Measurements from ENCODE around the gene GID8. TPM values are rescaled to one million over a fixed set of nuclear protein-coding genes. Genes with fewer than 3 reads are reported as not detected.
"Not testable (repeated sequence)": the region's sequence is repeated elsewhere in the genome, so short reads cannot be mapped to it uniquely, and the experiment has no call there.

Gene GID8
- total RNA-seq, 2 donors from 2014 or later, result 30.7 to 37.7 TPM

DNA sequence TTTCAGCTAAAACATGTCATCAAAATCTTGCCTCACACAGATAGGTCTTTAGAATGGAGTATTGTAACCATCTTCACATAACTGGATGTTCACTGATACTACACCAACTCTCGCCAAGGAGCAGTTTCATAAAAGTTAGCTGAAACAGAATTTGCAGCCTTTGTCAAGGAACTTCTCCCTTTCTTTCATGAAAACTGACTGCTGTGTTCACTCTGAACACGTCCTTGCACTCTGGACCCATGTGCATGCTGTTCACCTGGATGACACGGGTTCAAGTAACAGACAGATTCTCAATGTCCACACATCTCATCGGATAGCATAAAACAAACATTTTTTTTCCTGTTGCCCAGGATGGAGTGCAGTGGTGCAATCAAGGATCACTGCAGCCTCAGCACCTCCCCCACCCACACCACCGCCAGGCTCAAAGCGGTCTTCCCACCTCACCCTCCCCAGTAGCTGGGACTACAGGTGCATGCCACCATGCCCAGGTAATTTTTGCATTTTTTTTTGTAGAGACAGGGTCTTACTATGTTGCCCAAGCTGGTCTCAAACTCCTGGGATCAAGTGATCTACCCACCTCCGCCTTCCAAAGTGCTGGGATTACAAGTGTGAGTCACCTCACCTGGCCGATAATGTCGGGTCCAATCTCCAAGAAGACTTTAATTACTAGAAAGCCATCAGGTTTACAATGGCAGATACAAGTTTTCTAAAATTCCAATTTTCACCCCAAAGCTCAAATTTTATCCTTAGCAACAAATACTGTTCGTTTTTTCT is 21.1 kb upstream of the GID8 start:
- ATAC-seq (peak; percentile 18), DNase-seq (no peak)
- intact Hi-C loops (cut with DNase I, micrococcal nuclease), result no loop called here

DNA sequence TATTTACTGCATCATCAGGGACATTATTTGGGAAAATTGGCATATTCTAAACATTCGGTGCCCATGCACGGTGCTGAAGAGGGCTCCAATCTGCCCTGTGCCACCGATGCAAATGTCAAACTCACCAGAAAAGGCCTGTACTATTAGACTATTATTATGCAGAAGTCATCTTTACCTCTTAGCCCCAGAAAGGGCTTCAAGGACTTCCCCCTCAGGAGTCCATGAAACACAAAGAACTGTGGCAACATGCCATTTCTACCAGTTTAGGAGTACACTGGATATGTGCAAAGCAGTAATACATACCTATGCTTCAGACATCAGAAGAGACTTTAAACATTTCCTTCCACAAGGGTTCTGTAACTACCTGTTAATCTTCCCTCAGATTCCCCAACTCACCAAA is 20.2 kb upstream of the GID8 start:
- ATAC-seq, result no peak
- DNase-seq, result no peak
- intact Hi-C loops (cut with DNase I, micrococcal nuclease), result no loop called here

DNA sequence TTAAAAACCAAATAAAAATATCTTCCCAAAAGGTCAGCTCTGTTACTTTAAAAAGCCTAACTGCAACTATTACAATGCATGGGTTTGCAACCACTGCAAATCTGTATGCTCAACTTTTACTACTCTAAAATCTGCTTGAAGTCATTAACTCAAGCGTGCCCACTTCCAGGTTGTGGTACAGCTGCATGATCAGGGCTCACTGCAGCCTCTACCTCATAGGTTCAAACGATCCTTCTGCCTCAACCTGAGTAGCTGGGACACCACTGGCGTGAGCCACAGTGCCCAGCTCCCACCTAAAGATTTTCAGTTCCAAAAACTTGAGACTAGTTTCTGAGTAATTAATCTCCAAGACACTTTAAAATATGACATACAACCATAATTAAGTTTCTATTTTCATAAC is 19.8 kb upstream of the GID8 start:
- ATAC-seq (no peak), DNase-seq (peak in 1 of 2 donors; percentile 8)
- intact Hi-C loops (cut with DNase I, micrococcal nuclease), result no loop called here

DNA sequence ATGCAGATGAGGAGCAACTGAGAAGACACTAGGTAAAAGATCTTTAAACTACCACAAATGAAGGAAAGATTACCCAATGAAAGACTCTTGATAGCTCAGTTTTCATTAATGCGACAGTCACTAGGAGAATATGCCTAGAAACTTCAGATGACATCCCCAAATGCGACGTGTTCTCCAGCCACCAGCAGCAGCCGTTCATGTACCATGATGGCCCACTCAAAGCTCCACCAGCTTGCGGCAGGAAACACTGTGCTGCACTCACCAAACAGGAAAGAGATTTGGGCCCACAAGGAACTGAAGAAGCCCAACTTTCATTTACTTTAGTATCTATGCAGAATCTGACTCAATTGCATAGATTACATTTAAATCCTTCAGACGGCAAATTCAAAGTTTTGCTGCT is 19.1 kb upstream of the GID8 start:
- intact Hi-C loops (cut with DNase I, micrococcal nuclease), result no loop called here
- ATAC-seq (no peak), DNase-seq (peak in 1 of 2 donors; percentile 14)

DNA sequence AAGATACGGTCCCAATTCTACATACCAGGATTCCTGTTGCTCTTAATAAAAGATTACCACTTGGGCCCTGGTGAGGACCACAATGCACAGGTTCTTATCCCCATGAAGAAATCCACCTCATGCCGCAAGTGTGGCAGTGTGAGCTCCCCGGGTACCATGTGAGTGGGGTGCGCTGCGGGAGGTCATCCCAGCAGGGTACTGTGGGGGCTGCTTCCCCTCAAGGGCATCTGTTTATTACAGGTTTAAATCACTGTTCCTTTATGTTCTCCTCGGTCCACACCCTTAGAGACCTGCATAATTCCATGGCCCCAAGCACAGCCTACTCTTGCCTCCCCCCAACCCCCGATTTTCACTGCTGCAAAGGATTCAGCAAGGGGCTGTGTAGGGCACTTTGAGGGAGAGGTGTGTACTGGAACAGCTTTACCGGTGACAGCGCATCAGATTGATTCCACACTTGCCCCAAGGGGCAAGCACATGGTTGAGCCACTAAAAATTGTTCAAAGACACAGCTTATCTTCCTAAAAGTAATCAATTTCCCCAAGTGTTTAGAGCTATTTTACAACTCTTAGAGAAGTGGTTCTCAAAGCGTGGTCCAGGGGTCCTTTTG is 17.8 kb upstream of the GID8 start:
- ATAC-seq (no peak), DNase-seq (peak in 1 of 2 donors; percentile 13)
- intact Hi-C loops (cut with DNase I, micrococcal nuclease), result no loop called here

DNA sequence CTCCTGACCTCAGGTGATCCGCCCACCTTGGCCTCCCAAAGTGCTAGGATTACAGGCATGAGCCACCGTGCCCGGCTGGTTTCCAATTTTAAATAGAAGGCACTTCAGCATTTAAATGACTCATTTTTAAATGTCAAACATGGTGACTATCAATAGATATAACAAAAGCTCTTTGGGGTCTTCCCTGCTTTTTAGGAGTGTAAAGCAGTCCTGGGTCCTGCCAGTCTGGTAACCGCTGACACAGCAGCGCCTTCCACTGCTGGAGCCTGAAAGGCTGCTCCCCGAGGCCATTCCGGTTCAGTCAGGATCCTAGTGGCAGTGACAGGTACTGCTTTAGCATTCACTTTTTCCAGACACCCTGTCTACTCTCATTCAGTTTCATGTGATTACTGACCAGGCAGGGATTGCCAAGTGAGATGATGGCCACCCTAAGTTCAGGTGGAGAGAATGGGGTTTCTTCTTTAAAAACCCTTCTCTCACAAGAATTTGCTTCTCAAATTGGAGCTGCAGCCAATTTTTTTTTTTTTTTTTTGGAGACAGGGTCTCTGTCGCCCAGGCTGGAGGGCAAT is 16.7 kb upstream of the GID8 start:
- ATAC-seq (peak; percentile 55), DNase-seq (peak; percentile 52 to 56)
- intact Hi-C loops (cut with DNase I, micrococcal nuclease), result no loop called here

DNA sequence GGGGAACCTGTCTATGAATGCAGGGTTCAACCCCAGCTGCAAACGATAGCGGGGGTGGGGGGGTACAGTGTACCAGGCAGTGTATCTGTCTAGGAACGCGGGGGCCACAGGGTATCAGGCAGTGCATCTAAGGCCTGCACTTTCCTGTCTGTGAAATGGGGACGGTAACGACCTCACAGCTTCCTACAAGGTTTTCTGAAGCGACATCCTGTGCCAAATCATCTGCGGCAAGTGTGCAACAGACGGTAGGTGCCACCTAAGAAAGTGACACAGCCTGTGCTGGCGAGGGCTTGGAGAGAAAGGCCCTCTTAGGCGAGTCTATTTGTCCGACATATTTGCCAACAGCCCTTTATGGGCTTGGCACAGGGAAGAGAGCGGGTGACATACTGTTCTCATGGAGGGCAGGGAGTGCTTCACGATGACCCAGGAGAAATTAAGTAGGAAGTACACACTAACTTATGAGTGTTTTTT is 15.5 kb upstream of the GID8 start:
- ATAC-seq, result no peak

DNA sequence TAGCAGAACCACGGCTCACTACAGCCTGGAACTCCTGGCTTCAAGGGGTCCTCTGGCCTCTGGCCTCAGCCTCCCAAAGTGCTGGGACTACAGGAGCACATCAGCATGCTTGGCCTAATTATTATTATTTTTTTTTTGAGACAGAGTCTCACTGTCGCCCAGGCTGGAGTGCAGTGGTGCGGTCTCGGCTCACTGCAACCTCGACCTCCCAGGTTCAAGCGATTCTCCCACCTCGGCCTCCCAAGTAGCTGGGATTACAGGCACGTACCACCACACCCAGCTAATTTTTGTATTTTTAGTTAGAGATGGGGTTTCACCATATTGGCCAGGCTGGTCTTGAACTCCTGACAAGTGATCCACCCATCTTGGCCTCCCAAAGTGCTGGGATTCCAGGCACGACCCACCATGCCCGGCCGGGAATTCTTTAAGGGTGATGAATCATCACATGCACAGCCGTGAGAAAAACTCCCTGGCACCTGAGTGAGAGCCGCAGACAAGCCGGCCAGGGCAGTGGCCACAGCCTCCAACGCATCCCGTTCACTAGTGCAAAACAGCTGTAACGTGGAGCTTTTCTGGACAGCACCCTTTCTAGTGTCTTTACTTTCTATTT is 14.8 kb upstream of the GID8 start:
- intact Hi-C loops (cut with DNase I, micrococcal nuclease); ATAC-seq: not testable (repeated sequence)
- peak in 1 of 2 donors; percentile 57 for DNase-seq

More for the DNA sequence above, 15.5 kb upstream of the GID8 start:
- intact Hi-C loops (cut with DNase I, micrococcal nuclease), result no loop called here
- DNase-seq, result peak in 1 of 2 donors; percentile 35

DNA sequence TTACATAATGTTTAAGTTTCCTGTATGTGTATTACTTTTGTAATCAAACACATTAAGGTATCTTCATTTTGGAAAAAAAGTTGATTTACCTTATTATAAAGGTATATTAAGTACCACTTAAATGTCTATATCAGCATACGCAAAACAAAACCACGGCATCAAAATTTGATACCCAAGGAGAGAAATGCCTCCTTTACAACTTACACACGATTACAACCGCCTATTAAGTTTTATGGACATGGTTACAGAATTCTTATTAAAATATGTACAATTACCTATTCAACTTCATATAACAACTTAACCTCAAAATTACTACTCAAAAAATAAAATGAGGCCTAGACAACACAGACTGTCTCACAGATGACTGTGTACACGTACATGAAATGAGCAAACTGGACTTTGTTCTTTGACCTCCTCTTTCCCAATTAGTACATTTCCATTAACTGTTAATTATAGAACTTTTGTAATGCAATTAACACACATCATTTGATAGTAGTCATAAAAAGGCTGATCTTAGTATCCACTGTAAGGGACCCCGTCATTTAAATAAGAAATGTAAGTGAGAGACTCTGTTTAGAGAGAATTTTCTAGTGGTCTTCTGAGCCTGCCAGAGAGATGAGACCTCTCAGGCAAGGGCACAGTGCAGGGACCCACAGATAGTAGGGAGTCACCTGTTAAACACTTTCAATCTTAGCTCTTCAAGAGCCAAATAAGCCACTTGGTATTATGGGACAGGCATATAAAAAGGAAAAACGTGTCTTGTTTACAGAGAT is 14.1 kb upstream of the GID8 start:
- ATAC-seq, result peak; percentile 11

DNA sequence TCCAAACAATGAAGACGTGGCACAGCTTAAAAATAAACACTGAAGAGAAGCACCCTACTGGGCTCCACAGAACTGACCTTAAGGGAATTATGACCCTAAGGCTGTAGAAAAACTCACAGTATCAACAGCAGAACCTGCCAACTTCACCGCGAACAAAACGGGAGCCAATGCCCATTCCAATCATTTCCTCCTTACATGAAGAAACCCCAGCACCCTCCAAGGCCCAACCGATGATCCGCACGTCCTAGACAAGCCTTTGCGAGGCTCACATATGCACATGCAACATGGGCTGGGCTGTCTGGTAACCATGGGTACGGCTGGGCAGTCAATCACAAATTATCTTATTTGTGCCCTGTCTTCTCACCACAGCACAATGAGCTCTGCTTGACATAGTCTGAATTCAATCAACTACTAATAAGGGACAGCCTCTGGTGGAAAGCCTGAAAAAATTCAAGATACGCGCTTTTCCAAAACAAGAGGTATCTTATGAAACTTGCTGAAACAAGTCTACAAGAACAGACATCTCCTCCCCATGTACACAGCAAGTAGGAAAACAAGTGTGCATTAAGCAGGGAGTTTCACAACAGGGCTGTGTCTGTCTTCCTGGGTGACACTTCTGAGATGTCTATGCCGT is 13.4 kb upstream of the GID8 start:
- intact Hi-C loops (cut with DNase I, micrococcal nuclease), result no loop called here
- DNase-seq (peak; percentile 48 to 61), ATAC-seq (peak; percentile 23)

More for the DNA sequence above, 14.1 kb upstream of the GID8 start:
- intact Hi-C loops (cut with DNase I, micrococcal nuclease), result no loop called here
- DNase-seq, result peak in 1 of 2 donors; percentile 4

DNA sequence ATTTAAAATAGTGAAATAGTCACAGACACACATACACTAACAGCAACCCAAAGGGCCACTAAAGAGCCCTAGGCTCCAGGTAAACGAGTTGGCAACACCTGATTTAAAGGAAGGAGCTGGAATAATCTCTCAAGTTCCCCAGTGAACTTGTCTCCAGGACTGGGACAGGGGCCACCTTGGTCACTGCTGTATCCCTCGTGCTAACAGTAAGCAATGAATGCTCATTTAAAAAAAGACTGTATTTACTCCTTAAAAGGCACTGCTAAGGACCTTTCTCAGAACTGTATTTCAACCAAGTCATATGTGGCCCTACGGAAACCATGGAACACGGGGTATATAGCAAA is 12.9 kb upstream of the GID8 start:
- DNase-seq, result peak in 1 of 2 donors; percentile 24
- intact Hi-C loops (cut with DNase I, micrococcal nuclease), result no loop called here
- no peak for ATAC-seq

DNA sequence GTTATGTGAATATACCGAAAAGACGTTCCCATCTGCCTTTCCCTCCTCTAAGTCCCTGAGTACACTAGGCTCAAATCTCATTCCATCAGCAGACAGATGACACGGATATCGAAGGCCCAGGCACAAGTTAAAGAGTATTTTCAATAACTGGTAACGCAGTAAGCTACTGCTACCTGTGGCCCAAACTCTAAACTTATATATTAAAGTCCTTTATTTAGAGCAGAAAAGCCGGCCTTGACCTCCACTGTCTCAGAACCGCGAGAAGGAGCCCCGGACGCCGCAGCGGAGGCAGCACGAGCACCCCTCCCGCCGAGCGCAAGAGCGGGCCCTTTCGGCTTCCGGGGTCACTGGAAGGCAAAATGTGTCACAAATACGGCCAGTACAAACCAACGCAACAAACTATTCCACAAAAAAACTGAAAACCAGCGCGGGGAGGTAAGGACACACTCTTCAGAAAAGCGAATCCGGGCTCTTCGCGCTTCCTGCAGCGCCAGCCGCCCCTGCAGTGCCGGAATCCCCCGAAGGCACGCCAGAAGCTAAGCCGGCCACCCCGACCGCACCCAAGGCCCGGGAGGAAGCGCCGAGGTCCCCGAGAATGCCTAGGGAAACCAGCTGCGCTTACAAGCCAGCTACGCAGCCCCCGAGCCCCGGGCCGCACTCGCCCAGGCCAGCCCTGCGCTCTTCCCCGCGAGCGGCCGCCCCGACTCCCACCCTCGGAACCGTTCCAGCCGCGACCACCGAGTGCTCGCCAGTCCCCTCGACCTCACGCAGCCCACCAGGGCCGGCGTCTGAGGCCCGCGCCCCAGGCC is 12.3 kb upstream of the GID8 start:
- DNase-seq, result peak; percentile 31 to 69
- peak; percentile 16 for ATAC-seq
- intact Hi-C loops (cut with DNase I, micrococcal nuclease), result no loop called here

DNA sequence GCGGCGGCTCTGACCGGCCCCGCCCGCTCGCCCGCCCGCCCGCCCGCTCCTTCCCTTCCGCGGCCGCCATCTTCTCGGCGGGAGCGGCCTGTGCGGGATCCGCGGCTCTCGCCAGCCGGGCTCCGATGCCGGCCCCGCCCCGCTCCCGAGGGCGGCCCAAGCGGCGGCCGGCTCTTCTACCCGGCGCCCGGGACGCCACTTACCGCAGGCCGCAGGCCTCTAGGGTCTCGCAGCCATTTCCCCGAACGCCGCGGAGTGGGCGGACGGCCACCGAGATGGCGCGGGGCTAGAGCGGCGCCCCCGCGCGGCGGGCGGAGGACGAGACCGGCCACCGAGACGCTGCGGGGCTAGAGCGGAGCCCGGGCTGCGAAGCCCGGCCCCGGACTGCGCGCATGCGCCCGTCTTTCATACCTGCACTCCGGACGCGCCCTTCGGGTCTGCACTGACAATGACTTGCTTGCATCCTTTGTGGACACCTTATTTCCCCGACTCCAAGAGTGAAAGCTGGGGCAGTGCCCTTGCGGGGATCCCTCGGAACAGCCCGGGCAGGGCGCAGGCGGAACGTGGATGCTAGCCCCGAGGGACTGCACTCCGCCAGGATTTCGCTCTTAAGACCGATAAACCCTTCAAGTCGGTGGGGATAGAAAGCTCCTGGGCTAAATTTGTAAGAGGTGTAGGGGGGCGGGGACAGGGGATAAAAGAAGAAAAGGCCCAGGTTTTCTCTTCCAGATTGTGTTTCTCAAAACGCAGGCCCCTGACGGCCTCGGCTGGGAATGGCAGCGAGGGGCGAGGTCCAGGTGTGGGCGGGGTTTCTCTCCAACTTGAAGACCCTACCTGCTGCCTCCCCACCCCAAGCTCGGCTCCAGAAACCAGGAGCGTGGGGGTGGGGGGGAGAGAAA is 11.5 kb upstream of the GID8 start, which contains the start of gene DIDO1:
TSS of gene DIDO1 (minus strand) at position 277 of the 899 bp plus-strand sequence.
- ATAC-seq, result peak; percentile 73
- intact Hi-C loops (cut with DNase I, micrococcal nuclease), result no loop called here
- peak; percentile 89 to 94 for DNase-seq

DNA sequence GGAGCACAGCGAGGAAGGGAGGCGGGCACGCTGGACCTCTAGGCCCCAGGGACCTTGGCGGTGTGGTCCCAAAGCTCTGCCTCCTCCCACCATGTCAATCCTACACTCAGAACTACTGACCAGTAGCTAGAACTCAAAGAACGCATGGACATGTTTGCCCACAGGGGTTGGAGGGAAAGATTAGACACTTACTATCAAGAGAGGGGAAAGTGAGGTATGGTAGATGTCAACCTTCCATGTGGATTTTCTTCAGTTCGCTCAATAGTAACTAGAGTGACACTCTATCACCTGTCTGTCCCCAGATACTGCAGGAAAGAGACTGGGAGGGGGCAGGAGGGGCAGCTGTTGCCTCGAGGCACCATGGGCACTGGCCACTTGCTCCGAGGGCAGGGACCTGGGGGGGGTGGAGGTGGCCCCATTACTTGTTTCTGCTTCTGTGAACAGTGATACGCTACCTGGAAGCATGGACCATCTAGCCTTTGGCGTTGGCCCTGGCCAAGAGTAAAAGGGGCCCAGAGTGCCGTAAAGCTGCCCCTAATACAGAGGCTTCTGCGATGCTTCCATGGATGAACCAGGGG is 10.7 kb upstream of the GID8 start:
- intact Hi-C loops (cut with DNase I, micrococcal nuclease), result no loop called here
- DNase-seq (peak in 1 of 2 donors; percentile 26), ATAC-seq (no peak)

DNA sequence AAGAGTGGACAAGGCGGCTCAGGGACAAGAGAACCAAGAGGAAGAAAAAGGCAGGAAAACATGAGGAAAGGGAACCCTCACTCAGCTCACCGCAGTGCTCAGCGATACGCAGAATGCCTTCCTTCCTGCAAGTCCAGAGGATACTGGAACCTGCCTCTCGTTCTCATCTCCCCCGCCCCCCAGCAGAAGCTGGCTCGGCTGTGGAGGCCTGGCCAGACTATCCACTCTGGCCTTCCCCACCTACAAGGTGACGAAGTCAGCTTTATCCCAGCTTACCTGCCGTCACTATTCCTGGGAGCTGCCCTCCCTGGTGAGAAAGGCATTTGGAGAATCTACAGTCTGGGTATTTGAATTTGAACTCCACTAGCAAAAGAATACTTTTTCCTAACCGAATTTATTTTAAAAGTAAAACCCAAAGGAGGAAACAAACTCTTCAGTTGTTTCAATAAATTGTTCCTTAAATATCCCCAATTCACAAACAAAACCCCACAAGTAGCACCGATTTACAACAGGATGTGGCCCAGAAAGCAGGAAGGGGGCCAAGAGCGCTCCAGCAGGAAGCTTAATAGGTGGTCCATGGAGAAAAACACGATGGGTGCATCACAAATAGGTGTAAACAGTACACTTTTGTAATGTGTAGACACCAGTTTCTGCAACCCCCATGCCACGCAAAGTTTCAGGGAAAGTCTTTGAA is 9.6 kb upstream of the GID8 start:
- peak in 1 of 2 donors; percentile 36 for DNase-seq
- intact Hi-C loops (cut with DNase I, micrococcal nuclease), result no loop called here
- no peak for ATAC-seq
